A673 (cell line): ENCODE results near the gene ZIM2.

Experiments used
- EZH2 ChIP-seq: fragments of 200-600 bp; sonication (generic); IDR thresholded peaks from 2 replicates; pipeline ENCODE4 v1.6.1; 2017; ENCODE audit warnings: borderline replicate concordance, low read depth, mild to moderate bottlenecking, mixed read lengths, antibody characterized with exemption, low read length; ENCODE audit not compliant: poor library complexity, severe bottlenecking
- TF ChIP-seq, protein P1 (sequence below): fragments of 300-800, 200-600 bp; sonication (generic); conservative IDR thresholded peaks from 2 replicates; pipeline ENCODE4 v1.5.1; 2017; ENCODE audit warnings: low read depth, mild to moderate bottlenecking, antibody characterized with exemption, low read length, moderate library complexity, mixed read lengths

DNA sequence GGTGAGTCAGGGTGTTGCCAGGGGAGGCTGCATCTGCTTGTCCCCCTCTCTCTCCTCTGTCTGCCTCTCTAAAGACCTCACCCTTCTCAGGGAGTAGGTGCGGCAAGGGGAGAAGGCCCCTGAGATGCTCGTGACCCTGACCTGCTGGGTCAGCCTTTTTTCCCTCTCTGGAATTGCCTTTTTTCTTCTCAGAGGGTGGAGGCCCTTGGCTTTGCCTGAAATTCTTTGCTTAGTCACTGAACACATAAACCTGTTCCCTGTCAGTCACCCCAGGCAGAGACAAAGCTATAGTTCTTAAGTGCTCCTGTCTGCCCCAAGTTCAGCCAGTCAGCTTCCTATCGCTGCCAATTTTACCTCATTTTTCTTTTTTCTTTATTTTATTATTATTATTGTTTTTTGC lies 35.2 kb upstream of the ZIM2 start:
- TF ChIP-seq, protein P1, sequence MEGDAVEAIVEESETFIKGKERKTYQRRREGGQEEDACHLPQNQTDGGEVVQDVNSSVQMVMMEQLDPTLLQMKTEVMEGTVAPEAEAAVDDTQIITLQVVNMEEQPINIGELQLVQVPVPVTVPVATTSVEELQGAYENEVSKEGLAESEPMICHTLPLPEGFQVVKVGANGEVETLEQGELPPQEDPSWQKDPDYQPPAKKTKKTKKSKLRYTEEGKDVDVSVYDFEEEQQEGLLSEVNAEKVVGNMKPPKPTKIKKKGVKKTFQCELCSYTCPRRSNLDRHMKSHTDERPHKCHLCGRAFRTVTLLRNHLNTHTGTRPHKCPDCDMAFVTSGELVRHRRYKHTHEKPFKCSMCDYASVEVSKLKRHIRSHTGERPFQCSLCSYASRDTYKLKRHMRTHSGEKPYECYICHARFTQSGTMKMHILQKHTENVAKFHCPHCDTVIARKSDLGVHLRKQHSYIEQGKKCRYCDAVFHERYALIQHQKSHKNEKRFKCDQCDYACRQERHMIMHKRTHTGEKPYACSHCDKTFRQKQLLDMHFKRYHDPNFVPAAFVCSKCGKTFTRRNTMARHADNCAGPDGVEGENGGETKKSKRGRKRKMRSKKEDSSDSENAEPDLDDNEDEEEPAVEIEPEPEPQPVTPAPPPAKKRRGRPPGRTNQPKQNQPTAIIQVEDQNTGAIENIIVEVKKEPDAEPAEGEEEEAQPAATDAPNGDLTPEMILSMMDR = no peak
- TF ChIP-seq EZH2 = no peak
